Epithelial cell of proximal tubule (primary cell): Measurements from ENCODE around the gene TTC21B. TPM values are rescaled to one million over a fixed set of nuclear protein-coding genes. Genes with fewer than 3 reads are reported as not detected.
A peak's percentile ranks its signal among the peaks of the same experiment; 100 is the strongest.

Experiments
- DNase-seq: peaks from one replicate; pipeline ENCODE4 v3.0.0-alpha.2; 2011; ENCODE audit warnings: low read depth
- H3K4me3 ChIP-seq: 2 replicates; pipeline ENCODE4 v1.5.1; 2011; ENCODE audit warnings: low read depth, mild to moderate bottlenecking, low read length
- CTCF ChIP-seq: conservative IDR thresholded peaks from 2 replicates; pipeline ENCODE4 v1.5.1; 2012; ENCODE audit warnings: low read depth, mild to moderate bottlenecking, low read length
- total RNA-seq: library from RNA; depleted of rRNA; stranded (reverse); fragments of >200 nt; gene quantifications from 2 replicates; pipeline ENCODE4 v1.2.3, GENCODE V29; 2015

The TTC21B gene
- total RNA-seq, 1 donor from 2014 or later: 9.1 TPM

GRCh38 chr2:165847001-165847400 is 106.6 kb downstream of the TTC21B start:
- H3K4me3 ChIP-seq: no peak overlapping the region
- TF ChIP-seq CTCF: peak; percentile 13
- DNase-seq: no peak

GRCh38 chr2:165846056-165846455 is 107.5 kb downstream of the TTC21B start:
- TF ChIP-seq CTCF: no peak
- no peak overlapping the region for H3K4me3 ChIP-seq
- DNase-seq: no peak

- no peak for TF ChIP-seq CTCF
- no peak for DNase-seq
- H3K4me3 ChIP-seq: no peak overlapping the region
Measured at GRCh38 chr2:165844216-165844615, 109.4 kb downstream of the TTC21B start.

GRCh38 chr2:165843351-165843750 is 110.2 kb downstream of the TTC21B start:
- no peak for TF ChIP-seq CTCF
- H3K4me3 ChIP-seq: no peak overlapping the region
- no peak for DNase-seq

- H3K4me3 ChIP-seq: no peak overlapping the region
- TF ChIP-seq CTCF: no peak
Measured at GRCh38 chr2:165840333-165840958, 113.1 kb downstream of the TTC21B start.

GRCh38 chr2:165839610-165840009 is 114.0 kb downstream of the TTC21B start:
- no peak for DNase-seq
- no peak overlapping the region for H3K4me3 ChIP-seq
- TF ChIP-seq CTCF: peak; percentile 9

More at GRCh38 chr2:165840333-165840958, 113.1 kb downstream of the TTC21B start:
- DNase-seq: no peak

- no peak for DNase-seq
- TF ChIP-seq CTCF: no peak
Measured at GRCh38 chr2:165837122-165837521, 116.5 kb downstream of the TTC21B start.

More at GRCh38 chr2:165837122-165837521, 116.5 kb downstream of the TTC21B start:
- no peak overlapping the region for H3K4me3 ChIP-seq
